ENCODE measurements around the gene MTARC1.

MTARC1 gene

DNA sequence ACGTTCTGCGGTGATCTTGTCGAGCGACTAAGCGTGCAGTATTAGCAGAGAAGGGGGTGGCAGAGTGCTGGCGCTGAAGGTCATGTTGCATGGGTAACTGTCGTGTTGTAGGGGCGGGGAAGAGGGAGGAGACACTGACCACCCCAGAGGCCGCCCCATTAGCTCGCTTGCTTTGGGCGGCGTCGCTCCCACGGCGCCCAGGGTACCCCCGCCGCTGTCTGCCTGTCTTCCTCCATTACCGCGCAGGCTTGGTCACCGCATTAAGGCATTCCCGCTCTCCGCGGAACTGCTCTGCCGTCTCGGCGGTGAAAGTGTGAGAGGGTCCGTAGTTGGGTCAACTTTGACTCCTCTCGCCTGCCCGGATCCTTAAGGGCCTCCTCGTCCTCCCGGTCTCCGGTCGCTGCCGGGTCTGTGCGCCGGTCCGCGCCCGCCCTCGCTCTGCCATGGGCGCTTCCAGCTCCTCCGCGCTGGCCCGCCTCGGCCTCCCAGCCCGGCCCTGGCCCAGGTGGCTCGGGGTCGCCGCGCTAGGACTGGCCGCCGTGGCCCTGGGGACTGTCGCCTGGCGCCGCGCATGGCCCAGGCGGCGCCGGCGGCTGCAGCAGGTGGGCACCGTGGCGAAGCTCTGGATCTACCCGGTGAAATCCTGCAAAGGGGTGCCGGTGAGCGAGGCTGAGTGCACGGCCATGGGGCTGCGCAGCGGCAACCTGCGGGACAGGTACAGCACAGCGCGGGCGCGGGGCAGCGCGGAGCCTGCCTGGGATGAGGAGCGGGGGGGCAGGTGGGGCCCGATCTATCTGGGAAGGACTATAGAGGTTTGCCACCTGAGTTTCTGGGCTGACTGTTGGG is 38.4 kb upstream of the MTARC1 start, which contains the start of gene MTARC2:
MTARC2 (plus strand) TSS at position 234 of the 846 bp plus-strand sequence; CDS start at position 444, 210 bp downstream.
- TF ChIP-seq, protein P1, sequence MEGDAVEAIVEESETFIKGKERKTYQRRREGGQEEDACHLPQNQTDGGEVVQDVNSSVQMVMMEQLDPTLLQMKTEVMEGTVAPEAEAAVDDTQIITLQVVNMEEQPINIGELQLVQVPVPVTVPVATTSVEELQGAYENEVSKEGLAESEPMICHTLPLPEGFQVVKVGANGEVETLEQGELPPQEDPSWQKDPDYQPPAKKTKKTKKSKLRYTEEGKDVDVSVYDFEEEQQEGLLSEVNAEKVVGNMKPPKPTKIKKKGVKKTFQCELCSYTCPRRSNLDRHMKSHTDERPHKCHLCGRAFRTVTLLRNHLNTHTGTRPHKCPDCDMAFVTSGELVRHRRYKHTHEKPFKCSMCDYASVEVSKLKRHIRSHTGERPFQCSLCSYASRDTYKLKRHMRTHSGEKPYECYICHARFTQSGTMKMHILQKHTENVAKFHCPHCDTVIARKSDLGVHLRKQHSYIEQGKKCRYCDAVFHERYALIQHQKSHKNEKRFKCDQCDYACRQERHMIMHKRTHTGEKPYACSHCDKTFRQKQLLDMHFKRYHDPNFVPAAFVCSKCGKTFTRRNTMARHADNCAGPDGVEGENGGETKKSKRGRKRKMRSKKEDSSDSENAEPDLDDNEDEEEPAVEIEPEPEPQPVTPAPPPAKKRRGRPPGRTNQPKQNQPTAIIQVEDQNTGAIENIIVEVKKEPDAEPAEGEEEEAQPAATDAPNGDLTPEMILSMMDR (IDR thresholded peaks at IDR 0.05; ENCODE audit: control insufficient read depth, insufficient read depth, low read depth, low read length, missing control alignments): no peak
- peak; percentile 31 for DNase-seq (ENCODE audit: low read depth)
- H3K4me3 ChIP-seq (ENCODE audit: control insufficient read depth, low read depth, low read length): peak within 1 kb of the TSS; percentile 87

DNA sequence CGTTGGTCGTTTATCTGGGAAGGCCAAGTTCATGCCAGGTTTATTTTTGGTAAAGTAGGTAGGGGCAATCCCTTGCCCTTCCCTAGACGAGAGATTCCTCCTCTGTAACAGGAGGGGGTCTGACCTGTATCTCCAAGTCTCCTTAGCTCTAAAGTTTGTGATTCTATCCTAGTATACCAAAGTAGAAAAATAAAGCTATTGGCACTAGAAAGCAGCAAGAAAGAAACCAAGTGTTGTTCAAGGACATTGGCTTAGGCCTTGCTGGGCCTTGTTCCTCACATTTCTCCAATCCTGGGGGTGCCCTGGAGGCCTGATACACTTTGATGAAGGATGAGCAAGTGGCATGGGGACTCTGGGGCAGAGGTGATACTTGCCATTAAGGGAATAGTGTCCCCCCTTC is 37.8 kb upstream of the MTARC1 start:
- TF ChIP-seq, protein P1 (IDR thresholded peaks at IDR 0.05; ENCODE audit: control insufficient read depth, insufficient read depth, low read depth, low read length, missing control alignments): no peak
- no peak for DNase-seq (ENCODE audit: low read depth)
- peak overlapping the region; percentile 87 for H3K4me3 ChIP-seq (ENCODE audit: control insufficient read depth, low read depth, low read length)

DNA sequence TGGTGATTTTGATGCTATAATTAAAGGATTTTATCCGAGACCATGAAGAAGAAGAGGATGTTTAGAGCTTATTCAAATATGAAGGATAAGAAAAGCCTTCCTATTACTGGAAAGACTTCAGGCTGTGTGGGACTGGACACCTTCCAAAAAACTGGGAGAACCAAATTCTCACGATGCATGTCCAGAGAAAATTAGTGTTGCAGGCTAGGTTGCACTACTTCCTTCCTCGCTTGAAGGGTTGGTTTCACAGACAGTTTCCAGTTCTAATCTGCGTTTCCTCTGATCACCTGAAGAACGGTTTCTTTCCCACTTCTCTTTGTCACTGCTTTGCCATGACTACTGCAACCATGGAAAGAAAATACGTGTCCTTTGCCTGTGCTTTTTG is 36.6 kb upstream of the MTARC1 start:
- TF ChIP-seq, protein P1 (IDR thresholded peaks at IDR 0.05; ENCODE audit: control insufficient read depth, insufficient read depth, low read depth, low read length, missing control alignments): no peak

GRCh38 chr1:220751111-220751510 is 35.6 kb upstream of the MTARC1 start:
- TF ChIP-seq, protein P1 (IDR thresholded peaks at IDR 0.05; ENCODE audit: control insufficient read depth, insufficient read depth, low read depth, low read length, missing control alignments): no peak
- no peak overlapping the region for H3K4me3 ChIP-seq (ENCODE audit: control insufficient read depth, low read depth, low read length)
- no peak for DNase-seq (ENCODE audit: low read depth)

More for the DNA sequence above, 36.6 kb upstream of the MTARC1 start:
- no peak for DNase-seq (ENCODE audit: low read depth)
- no peak overlapping the region for H3K4me3 ChIP-seq (ENCODE audit: control insufficient read depth, low read depth, low read length)

DNA sequence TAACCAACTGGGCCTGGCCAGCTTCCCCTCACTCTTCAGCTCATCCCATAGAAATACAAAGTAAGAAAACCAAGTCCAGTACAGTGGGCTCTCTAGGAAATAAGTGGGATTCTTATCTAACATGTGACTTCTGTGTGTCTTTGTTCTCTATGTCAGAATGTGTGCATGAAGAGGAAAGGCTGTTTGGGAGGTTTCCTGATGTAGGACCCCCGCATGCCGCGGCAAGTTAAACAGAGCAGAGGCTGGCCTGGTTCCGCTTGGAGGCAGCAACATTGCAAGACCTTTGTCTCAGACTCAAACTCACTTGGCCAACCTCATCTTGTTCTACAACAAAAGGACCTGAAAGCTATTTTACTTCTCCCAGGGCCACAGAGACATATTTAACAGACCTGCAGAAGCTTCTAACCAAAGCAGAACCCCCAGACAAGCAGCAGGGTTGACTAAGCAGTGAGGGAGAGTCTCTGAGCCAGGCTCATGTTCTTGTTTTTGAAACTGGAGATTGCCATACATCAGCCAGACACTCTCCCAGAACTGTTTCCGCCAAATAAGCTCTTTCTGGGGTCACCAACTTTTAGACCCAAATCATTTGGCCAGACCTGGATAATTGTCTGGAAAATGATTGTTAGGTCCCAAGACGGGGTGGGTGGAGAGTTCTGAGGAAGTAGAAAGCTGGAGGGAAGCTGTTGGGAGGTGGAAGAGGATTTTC is 32.3 kb upstream of the MTARC1 start:
- TF ChIP-seq, protein P1 (IDR thresholded peaks at IDR 0.05; ENCODE audit: control insufficient read depth, insufficient read depth, low read depth, low read length, missing control alignments): no peak
- DNase-seq (ENCODE audit: low read depth): no peak

GRCh38 chr1:220754918-220755295 is 31.8 kb upstream of the MTARC1 start:
- H3K4me3 ChIP-seq (ENCODE audit: control insufficient read depth, low read depth, low read length): no peak overlapping the region
- DNase-seq (ENCODE audit: low read depth): no peak
- TF ChIP-seq, protein P1 (IDR thresholded peaks at IDR 0.05; ENCODE audit: control insufficient read depth, insufficient read depth, low read depth, low read length, missing control alignments): no peak

More for the DNA sequence above, 32.3 kb upstream of the MTARC1 start:
- H3K4me3 ChIP-seq (ENCODE audit: control insufficient read depth, low read depth, low read length): no peak overlapping the region
